ENCODE results near the gene JAKMIP1.

DNA sequence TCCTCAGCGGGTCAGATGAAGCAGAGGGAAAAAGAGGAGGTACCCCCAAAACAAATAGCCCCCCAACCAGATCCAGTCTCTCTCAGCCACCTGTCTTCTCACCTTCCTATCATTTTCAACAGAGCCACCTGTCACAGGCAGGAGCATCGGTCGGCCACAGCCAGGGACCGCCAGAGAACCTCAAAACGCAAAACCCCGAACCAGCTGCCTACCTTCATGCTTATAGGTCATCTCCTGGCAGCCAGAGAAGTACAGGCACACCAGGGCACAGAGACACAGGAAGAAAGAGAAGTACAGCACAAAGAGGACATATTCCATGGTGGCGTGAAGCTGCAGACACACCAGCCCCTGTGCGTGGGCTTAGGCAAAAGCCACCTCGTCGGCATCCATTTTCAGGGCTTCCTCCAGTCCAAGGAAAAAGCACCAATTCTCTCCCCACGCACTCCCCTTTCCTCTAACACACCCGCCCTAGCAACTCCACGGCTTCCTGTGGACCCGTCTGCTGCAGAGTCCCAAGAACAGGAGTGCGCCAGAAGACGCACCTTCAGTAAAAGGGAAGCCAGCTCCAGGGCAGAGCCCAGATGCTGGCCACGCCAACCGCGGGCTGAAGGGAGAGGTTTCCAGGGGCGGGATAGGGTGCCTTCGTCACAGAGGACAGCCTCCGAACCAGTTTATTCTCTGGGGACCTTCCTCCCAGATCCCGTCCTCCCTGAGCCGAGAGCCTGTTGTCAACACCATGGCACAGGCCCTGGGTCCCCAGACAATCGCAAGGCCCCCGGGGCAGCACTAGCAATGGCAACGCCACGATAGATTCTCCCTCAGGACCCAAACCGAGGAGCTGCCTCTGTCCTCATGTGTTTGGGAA lies 130.3 kb downstream of the JAKMIP1 start:
- TF ChIP-seq CTCF (IDR thresholded peaks at IDR 0.05; ENCODE audit: low read length), result no peak
- TF ChIP-seq EZH2 (optimal IDR thresholded peaks at IDR 0.05; ENCODE audit: low read depth, low read length), result no peak
- TF ChIP-seq EZH2phosphoT487 (IDR thresholded peaks at IDR 0.05; ENCODE audit: low read length), result no peak

All from MM.1S (cell line).